Muscle of back (tissue), 11 donors: ENCODE measurements around the gene LUZP1. TPM values are rescaled to one million over a fixed set of nuclear protein-coding genes. Genes with fewer than 3 reads are reported as not detected.

ENCODE experiments used
- DNase-seq, 3 donors: peaks; one replicate each; pipeline versions ENCODE4 v3.0.0 to v3.0.0-alpha.2; 2013
- polyA plus RNA-seq, 10 donors: library from polyadenylated mRNA; unstranded; fragments of 120-200 nt; gene quantifications; one replicate each; pipeline ENCODE4 v1.2.1, GENCODE V29; 2013; ENCODE audit not compliant: insufficient read length in 10 of 10

LUZP1 gene
- polyA plus RNA-seq, 10 donors, result 12.5 to 19.4 (median 15.6) TPM

DNA sequence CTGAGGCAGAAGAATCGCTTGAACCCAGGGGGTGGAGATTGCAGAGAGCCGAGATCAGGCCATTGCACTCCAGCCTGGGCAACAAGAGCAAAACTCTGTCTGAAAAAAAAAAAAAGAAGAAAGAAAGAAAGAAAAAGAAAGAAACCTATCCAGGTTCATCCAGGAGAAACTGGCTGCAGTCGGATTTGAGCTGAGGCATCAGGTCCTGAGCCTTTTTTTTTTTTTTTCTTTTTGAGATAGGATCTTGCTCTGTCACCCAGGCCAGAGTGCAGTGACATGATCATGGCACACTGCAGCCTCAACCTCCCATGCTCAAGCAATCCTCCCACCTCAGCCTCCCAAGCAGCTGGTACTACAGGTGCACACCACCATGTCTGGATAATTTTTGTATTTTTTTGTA lies 22.5 kb upstream of the LUZP1 start:
- no peak for DNase-seq

DNA sequence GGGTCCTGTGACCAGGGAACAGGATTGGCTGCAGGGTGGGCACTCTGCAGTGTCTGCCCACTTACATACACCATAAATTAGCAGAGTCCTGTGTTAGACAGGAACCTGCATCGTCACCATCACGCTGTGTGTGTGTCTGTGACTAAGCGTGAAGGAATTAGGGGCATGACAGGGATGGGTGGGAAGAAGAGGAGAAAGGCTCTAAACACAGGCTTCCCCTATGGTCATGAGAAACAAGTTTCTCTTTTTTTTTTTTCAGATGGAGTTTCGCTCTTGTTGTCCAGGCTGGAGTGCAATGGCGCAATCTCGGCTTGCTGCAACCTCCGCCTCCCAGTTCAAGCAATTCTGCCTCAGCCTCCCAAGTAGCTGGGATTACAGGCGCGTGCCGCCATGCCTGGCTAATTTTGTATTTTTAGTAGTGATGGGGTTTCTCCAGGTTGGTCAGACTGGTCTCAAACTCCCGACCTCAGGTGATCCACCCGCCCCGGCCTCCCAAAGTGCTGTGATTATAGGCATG lies 20.3 kb upstream of the LUZP1 start:
- peak in 1 of 3 donors; percentile 85 for DNase-seq

DNA sequence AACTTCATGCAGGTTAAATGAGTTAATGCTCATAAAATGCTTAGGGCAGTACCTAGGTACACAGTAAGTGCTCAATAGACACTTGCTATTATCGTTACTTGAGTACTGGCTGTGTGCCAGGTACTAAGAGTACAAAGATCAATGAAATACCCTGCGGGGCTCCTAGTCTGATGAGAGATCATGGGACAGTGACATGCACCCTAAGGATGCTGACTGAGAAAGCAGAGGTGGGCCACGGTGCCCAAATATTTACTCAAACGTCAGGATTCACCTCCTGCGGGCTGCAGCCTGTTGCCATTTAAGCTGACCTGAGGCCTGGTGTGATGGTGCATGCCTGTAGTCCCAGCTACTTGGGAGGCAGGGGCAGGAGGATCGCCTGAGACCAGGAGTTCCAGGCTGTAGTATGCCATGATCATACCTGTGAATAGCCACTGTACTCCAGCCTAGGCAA lies 19.8 kb upstream of the LUZP1 start:
- no peak for DNase-seq

DNA sequence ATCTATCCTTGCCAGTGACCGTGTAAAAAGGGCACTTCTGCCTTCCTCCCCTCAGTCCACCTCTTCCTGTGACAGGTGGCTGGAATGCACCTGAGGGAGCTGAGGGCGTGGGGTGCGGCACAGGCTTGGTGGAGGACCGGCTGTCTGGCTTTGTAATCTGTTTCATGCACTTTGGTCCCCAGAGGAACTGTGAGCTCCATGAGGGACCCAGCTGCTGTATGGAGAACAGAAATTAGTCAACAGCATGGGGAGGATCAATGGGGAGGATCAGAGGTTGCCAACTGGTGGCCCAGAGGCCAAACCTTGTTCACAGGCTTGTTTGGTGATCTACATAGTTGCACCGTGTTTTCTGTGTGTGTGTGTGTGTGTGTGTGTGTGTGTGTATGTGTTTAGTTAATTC lies 19.0 kb upstream of the LUZP1 start:
- DNase-seq, result no peak

DNA sequence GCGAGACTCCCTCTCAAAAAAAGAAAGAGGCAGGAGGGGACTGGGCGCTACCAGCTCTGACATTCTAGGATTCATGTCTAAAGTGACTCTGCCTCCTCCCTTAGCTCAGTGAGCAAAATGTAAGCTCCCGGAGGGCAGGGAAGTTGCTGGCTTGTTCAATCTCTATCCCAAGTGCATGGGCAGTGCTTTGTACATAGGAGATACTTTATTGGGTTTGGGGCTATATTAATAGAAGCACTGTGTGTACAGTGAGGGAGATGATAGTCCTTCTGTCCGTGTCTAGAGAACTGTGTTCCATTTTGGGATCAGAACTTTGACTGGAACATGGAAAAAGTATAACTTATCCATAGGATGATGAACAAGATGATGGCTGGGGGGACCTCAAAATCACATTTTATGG lies 16.7 kb upstream of the LUZP1 start:
- no peak for DNase-seq

DNA sequence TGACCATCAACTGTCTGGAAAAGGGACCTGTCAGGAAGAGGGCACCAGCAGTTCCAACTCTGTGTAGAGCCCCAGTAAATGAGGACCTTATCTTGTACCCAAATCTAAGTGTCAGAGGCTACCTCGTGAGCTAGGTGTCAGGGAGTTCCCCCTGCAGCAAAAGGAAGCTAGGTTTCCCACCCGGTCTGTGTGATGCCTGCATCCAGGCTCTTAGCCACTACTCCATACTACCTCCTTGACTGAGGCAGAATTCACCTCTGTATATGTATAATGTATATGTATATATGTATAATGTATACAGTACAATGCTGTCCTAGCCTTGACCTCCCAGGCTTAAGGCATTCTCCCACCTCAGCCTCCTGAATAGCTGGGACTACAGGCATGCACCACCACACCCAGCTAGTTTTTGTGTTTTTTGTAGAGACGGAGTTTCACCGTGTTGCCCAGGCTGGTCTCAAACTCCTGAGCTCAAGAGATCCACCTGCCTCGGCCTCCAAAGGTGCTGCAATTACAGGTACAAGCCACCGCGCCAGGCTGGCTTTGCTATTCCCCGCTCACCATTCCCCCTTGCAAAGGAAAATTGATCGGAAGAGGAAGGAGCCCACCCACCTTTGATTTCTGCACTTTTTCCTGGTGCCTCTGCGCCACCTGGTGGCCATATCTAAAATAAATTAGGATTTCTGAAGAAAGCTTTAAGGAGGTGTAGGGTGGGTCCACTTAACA lies 15.7 kb upstream of the LUZP1 start:
- peak in 2 of 3 donors; percentile 63 to 76 for DNase-seq

DNA sequence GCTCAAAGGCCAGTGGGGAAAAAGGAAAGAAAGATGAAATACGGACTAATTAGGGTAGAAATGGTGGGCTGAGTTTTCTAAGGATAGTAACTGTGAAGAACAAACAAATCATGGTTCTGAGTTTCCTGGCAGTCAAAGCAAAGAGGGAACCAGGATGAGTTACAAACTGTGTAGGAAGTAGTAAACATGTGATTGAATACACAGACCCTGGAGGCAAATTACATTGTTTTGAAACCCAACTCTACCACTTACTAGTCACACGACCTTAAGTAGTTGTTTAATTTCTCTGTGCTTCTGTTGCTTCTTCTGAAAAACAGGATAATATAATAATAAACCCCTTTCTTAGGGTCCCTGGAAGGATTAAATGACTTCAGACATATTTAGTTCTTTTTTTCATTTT lies 11.2 kb upstream of the LUZP1 start:
- DNase-seq, result no peak

DNA sequence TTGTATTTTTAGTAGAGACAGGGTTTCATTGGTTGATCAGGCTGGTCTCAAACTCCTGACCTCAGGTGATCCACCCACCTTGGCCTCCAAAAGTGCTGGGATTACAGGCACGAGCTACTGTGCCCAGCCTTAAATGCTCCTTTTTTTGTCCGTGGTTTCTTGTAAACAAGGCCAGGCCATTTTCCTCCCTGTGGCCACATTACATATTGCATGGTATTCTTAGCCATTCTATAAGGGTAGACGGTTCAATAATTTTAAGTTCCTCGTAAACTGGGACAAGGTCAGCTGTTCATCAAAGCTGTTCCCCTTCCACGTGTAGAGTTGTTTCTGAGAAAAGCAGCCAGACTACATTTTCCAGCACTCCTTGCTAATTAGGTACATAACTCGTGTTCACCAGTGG lies 10.3 kb upstream of the LUZP1 start:
- peak in 1 of 3 donors; percentile 29 for DNase-seq

DNA sequence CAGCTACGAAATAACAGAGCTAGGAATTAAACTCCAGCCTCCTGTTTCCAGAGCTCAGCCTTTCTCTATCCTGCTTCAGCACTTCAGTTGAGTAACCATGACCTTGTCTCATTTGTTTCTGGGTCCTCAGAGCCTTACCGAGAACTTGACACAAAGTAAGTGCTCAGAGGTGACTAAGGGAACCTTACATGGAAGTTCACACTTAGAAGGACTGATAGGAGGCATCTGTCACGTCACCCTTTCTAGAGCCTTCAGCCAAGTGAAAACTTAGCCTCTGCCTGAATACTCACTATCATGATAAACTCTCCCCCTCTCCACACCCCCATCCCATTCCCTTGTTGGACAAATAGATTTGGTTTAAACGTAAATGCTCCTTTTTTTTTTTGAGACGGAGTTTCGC lies 9.8 kb upstream of the LUZP1 start:
- DNase-seq, result peak in 1 of 3 donors; percentile 14

DNA sequence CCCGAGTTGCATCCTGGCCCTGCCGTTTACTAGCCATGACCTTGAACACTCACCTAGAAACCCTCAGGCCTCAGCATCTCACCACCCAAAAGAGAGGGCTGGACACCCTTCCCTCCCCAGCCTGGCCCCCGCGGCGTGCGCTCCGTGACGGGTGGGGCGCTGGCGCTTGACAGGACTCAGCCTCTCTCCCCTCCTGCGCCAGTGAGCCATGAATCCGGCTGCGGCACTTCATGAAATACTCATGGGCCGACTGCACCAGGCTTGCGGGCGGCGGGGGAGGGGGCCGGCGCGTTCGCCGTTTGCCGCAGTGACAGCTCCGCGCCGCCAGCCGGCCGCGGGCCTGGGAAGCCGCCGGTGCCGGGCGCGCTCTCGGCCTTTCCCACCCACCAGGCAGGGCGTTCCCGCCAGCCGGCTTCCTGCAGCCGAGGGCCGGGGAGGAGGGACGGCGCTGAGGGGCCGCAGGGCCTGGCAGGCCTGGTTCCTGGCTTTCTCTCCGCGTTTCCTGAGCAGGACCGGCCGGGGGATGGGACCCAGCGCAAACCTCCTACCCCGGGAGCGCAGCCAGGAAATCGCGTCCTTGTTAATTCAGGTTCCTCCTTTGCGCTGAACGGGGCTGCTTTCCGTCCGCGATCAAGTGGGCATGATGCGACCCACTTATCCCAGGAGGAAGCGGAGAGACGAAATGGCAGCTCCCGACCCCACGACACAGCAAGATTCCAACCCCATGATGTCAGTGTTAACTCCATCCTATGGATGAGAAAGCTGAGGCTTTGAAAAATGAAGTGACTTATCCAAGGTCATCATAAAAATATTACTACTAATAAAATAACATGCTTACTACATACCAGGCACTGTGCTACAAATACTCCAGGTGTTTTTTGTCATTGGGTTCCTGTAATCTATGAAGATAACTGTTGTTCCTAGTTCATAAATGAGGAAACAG lies 9.1 kb upstream of the LUZP1 start:
- peak; percentile 64 to 89 (median 76) for DNase-seq

DNA sequence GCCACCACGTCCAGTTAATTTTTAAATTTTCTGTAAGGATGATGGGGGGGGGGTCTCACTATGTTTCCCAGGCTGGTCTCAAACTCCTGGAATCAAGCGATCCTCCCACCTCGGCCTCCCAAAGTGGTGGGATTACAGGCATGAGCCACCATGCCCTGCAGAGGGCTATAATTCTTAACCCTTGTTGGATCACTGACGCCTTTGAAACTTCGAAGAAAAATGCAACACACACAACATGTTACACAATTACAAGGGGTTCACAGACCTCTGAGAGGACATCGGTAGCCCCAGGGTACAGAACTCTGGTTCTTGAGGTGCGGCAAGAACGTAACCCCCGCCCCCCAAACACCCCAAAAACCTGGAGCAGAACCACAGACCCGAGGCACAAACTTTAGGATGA lies 8.4 kb upstream of the LUZP1 start:
- DNase-seq, result no peak

DNA sequence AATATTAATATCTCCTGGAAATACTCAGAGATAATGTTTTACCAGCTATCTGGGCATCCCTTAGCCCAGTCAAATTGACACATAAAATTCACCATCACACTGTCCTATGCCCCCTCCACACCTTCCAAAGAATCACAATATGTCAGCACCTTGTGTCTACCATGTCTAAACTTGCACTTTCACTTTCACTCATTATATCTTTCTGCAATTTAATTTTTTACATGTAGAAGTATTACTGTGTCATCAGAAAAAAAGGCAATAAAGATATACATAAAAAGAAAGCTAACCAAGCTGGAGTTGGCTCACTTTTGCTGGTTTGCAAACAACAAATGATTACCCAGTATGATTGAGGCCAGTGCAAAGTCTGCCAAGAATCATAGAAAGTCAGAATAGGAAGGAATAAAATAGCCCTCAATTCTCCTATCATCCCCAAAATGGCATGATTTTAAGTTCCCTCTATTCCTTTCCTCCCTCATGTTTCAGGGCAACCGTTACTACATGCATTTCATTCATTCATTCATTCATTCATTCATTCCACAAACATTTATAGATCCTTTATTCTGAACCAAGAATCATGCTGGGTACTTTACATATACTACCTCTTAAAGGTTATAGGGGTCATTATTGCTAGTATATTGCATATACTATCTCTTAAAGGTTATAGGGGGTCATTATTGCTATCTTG lies 5.9 kb upstream of the LUZP1 start:
- DNase-seq, result no peak

DNA sequence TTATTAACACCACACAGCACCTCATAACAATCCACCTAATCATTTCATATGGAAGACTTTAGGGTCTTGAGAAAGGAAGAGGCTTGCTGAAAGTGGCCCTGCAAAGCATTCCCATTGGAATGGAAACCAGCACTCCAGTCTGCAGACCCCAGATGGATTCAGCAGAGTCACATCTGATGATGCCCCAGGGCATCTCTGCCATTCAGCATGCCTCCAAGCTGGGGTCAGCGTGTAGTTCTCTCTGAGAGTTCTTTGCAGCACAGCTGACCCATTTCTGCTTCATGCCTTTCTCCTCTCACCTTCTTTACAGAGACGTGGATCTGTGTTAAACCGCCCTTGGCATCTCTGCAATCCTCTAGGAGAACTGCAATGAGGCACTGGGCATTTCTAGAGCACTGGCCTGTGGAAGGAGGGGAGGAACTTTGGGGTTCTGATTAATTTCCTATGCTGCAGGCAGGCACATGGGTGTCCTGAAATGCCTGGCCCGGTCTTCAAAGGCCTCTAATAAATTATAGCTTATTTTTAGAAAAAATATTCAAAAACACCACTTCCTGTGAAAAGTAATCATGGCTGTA lies 2.6 kb upstream of the LUZP1 start:
- no peak for DNase-seq

DNA sequence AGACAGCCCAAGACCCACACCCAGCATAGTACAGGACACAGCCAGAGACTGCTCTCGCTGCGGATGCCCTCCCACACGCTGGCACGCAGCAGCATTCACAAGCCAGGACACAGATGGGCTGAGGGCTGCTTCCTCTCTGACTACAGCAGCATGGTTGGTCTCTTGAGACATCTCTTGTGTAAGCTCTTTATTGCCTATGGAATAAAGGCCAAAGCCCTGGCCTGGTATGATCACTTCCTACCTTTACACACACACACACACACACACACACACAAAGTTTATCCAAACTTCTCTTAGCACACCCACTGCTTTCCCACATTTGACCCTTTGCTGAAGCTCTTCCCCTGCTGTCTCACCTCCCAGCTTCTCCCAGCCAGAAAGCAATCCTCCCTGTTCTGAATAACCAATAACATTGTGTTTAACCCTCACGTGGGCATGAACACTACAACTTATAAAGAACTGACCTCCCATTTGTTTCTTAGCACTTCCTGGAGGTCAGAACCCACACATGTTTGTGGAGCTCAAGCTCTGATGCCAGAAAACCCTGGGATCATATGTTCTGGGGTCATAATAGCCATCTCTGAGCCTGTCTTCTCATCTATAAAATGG lies 1.2 kb upstream of the LUZP1 start:
- peak; percentile 34 to 79 (median 55) for DNase-seq

DNA sequence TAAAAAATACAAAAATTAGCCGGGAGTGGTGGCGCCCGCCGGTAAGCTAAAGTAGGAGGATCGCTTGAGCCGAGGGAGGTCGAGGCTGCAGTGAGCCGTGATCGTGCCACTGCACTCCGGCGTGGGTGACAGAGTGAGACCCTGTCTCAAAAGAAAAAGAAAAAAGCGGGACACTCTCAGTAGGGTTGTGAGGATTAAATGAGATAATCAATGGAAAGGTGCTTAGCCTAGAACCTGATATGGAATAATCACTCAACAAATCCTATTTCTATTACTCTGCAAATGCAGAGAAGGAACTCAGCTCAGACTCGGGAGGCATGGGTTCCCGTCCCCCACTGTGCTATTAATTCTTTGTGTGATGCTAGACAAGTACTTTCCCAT lies 529 bp upstream of the LUZP1 start:
- DNase-seq, result no peak

DNA sequence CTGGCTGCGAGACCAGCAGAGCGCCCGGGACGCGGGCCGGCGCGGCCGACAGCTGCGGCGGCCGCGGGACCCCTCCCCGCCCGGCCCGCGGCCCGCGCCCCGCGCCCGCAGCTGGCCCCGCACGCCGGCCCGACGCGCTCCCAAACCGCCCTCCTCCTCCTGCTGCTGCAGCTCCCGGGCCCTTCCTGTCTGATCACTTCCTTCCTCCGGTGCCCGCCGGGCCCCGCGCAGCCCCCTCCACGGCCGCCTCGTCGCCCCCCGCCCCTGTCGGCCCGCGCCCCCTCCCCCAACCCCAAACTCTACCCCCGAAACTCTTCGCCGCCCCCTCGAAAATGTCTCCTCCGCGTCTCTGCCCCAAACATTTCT lies 594 bp downstream of the LUZP1 start:
- DNase-seq, result no peak

DNA sequence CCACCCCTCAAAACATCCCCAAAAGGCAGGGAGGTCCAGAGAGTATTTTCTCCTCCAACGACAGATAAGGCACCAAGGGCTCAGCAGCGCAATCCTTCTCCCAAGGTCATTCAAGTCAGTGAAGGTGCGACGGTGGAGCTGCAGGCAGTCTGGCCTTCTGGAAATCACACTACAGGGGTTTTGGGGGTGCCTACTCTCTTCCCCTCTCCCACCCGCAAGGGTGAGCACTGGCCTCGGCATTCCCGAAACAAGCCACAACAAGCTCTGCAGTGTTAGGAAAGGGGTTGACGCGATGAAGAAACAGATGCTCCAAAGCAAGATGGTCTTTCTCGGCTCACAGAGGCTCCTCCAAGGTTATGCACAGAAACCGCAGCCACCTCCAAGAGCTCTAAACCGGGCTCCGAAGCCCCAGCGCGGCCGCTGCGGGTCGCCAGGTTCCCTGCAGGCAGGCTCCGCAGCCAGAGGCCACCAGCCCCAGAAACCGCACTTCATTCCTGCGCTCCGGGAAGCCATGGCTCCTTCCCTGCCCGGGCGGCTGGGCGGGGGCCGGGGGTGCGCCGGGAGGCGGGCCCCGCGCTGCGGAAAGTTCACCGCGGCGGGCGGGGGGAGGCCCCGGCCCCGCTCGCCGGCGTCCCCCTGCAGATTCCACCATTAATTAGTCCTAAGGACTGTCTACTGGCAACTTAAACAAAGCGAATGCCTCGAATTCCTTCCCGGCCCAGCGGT lies 1.1 kb downstream of the LUZP1 start:
- peak; percentile 39 to 83 (median 56) for DNase-seq

DNA sequence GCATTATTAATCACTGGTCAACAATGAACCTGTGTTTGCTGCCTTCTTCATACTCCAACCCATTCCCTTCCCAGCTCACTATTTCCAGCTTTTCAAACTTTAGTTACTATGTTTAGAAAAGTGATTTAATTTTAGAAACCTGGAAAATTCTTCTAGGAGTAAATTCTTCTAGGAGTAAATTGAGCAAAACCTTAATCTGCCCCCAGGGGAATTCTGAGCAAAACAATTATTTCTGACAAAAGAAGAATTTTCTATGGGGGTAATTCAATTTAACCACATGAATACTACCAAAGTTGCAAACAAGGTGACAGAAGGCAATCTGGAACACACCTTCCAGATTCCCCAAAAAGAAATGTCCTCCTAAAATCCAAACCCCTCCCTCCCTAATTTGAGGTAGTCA lies 1.8 kb downstream of the LUZP1 start:
- DNase-seq, result no peak

DNA sequence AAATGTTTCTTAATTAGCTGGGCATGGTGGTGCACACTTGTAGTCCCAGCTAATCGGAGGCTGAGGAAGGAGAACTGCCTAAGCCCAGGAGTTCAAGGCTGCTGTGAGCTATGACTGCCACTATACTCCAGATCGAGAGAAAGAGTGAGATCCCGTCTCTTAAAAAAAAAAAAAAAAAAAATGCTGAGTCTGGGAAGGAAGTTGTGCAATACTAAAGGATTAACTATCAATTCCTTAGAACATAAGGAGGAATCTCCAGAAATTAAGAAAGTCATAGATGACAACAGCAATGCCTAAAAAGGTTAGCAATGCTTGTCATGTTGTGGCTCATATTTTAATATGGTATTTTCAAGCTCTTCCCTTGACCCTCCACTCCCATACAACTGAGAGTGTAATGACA lies 5.3 kb downstream of the LUZP1 start:
- DNase-seq, result no peak

DNA sequence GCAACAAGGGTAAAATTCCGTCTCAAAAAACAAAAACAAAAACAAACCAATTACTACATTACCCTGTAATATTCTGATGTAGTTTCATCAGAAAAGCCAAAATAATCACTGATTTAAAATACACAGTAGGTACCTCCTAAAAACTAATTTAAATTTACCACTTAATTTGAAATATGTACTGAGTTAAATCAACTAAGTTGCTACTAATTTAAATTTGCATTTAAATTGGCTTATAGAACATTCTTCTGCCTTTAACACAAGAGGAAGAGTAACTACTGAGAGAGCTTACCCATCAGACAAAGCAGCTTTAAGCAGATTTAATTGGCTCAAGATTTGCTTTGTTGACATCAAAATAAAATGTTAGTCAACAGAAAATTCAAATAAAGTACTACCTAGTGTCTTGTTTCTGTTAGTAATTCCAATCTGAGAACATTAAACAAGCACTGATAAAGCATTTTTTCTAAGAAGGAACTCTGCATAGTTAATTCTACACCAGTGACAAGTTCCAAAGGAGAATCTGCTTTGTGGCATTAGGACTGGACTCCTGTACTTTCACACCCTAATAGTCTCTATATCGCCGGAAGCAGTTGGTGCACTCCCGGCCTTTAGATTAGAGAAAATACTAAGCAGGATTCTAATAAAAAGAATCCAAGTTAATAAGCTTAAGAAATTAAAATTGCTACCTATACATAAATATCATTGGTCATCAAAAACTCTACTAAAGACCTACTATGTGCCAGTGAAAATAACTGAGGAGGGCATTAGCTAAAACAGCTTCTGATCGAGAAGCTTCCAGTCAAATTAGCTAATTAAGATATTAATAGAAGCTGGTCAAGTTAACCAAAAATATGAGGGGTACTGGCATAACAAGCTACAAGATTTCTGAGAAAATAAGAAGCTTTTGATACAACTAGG lies 8.4 kb downstream of the LUZP1 start:
- no peak for DNase-seq
